ENCODE data around the gene BCAN.
"Not testable (repeated sequence)": the region's sequence is repeated elsewhere in the genome, so short reads cannot be mapped to it uniquely, and the experiment has no call there.

Gene BCAN

GRCh38 chr1:156629823-156630449 lies 12.0 kb upstream of the BCAN start:
- ChIA-PET CTCF (interaction anchor here (0.8 to 11.5 kb wide), 10 partner anchors 9 to 96 kb away, joined by 3 to 341 read pairs (median 5); partner anchors contain the start of genes BCAN and NES), POLR2A (no interaction called here)
- TF ChIP-seq, protein P1, sequence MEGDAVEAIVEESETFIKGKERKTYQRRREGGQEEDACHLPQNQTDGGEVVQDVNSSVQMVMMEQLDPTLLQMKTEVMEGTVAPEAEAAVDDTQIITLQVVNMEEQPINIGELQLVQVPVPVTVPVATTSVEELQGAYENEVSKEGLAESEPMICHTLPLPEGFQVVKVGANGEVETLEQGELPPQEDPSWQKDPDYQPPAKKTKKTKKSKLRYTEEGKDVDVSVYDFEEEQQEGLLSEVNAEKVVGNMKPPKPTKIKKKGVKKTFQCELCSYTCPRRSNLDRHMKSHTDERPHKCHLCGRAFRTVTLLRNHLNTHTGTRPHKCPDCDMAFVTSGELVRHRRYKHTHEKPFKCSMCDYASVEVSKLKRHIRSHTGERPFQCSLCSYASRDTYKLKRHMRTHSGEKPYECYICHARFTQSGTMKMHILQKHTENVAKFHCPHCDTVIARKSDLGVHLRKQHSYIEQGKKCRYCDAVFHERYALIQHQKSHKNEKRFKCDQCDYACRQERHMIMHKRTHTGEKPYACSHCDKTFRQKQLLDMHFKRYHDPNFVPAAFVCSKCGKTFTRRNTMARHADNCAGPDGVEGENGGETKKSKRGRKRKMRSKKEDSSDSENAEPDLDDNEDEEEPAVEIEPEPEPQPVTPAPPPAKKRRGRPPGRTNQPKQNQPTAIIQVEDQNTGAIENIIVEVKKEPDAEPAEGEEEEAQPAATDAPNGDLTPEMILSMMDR (IDR thresholded peaks at IDR 0.05; ENCODE audit: insufficient read depth, low read length, missing control alignments) = no peak
- no peak for DNase-seq (ENCODE audit: low read depth, low spot score)
- H3K4me3 ChIP-seq (ENCODE audit: low read depth, low read length) = no peak overlapping the region

DNA sequence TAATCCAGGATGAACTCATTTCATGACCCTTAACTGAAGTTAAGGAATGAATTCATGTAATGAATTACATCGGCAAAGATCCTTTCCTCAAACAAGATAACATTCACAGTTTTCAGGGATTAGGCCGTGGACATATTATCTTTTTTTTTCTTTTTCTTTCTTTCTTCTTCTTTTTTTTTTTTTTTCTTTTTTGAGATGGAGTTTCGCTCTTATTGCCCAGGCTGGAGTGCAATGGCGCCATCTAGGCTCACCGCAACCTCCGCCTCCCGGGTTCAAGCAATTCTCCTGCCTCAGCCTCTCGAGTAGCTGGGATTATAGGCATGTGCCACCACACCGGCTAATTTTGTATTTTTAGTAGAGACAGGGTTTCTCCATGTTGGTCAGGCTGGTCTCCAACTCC lies 10.8 kb upstream of the BCAN start:
- CTCF ChIA-PET = interaction anchor here (0.7 to 11.5 kb wide), 10 partner anchors 10 to 175 kb away, joined by 3 to 341 read pairs (median 6); partner anchors contain the start of genes BCAN, HAPLN2 and NES
- POLR2A ChIA-PET; H3K4me3 ChIP-seq (ENCODE audit: low read depth, low read length); DNase-seq (ENCODE audit: low read depth, low spot score): not testable (repeated sequence)

- DNase-seq (ENCODE audit: low read depth, low spot score) = no peak
- H3K4me3 ChIP-seq (ENCODE audit: low read depth, low read length) = no peak overlapping the region
- CTCF ChIA-PET = interaction anchor here (0.8 to 11.5 kb wide), 9 partner anchors 8 to 246 kb away, joined by 4 to 341 read pairs (median 6); partner anchors contain the start of genes HAPLN2 and NES
- POLR2A ChIA-PET = no interaction called here
- TF ChIP-seq, protein P1 (IDR thresholded peaks at IDR 0.05; ENCODE audit: insufficient read depth, low read length, missing control alignments) = no peak
Measured at GRCh38 chr1:156632355-156632754, 9.6 kb upstream of the BCAN start.

DNA sequence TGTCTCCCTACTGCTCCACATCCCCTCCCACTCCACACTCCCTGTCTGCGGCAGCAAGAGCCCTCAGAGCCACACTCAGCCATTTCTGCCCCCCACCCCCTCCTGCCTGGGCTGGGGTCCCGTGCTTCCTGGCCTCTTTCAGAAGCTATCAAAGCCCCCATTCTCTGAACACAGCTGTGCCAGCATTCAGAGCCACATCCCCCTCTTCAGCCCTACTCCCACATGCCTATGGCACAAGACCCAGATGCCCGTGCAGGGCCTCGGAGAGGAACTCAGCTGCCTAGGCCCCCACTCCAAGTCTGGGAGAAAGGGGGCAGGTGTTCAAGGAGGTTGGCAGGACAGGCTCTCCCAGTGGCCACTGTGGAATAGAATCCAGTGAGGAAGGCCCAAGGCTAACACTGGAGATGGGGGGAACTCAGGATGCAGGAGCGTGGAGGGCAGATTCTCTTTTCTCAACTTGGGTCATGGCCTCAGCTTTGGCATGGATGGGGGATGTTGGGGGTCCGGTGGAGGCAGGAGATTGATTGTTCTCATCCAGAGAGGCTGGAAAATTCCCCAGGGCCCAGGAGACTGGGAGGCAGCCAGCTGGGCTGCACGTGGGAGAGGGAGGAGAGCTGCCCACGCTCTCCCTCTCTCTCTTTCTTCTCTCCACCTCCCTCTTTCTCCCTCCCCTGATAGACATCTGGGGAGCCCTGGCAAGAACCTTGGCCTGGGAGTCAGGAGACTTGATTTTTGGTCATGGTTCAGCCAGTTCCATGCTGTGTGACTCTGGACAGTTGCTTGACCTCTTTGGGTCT lies 3.5 kb upstream of the BCAN start:
- TF ChIP-seq, protein P1 (IDR thresholded peaks at IDR 0.05; ENCODE audit: insufficient read depth, low read length, missing control alignments) = no peak
- ChIA-PET CTCF (interaction anchor here (0.7 to 11.0 kb wide), 7 partner anchors 12 to 88 kb away, joined by 3 to 142 read pairs (median 3); no protein-coding TSS in a partner anchor), POLR2A (no interaction called here)
- H3K4me3 ChIP-seq (ENCODE audit: low read depth, low read length) = no peak overlapping the region
- no peak for DNase-seq (ENCODE audit: low read depth, low spot score)

DNA sequence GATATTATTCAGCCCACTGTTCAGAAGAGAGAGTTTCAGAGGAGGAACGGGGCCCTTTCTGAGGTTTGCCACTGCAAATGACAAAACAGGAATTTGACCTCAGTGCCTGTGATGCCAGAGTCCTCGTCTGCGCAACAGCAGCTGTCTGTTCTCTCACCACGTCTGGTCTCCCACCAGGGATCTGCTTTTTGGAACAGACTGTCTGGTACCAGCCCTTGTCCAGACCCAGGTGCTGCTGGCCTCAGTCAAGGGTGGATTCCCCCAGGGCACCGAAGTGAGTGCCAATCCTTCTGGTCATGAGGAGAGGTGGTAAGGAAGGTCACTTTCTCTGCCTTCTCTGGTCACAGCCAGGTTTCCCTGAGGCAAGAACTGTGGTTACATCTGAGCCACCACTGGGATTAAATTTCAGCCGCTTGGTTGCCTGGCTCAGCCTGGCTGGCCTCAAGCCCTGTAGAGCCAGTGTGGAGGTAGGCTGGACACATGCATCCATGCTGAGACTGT lies 2.3 kb upstream of the BCAN start:
- H3K4me3 ChIP-seq (ENCODE audit: low read depth, low read length) = no peak overlapping the region
- TF ChIP-seq, protein P1 (IDR thresholded peaks at IDR 0.05; ENCODE audit: insufficient read depth, low read length, missing control alignments) = no peak
- ChIA-PET POLR2A (no interaction called here), CTCF (interaction anchor here (0.7 to 11.0 kb wide), 5 partner anchors 13 to 20 kb away, joined by 3 to 142 read pairs (median 3); no protein-coding TSS in a partner anchor)
- DNase-seq (ENCODE audit: low read depth, low spot score) = no peak

DNA sequence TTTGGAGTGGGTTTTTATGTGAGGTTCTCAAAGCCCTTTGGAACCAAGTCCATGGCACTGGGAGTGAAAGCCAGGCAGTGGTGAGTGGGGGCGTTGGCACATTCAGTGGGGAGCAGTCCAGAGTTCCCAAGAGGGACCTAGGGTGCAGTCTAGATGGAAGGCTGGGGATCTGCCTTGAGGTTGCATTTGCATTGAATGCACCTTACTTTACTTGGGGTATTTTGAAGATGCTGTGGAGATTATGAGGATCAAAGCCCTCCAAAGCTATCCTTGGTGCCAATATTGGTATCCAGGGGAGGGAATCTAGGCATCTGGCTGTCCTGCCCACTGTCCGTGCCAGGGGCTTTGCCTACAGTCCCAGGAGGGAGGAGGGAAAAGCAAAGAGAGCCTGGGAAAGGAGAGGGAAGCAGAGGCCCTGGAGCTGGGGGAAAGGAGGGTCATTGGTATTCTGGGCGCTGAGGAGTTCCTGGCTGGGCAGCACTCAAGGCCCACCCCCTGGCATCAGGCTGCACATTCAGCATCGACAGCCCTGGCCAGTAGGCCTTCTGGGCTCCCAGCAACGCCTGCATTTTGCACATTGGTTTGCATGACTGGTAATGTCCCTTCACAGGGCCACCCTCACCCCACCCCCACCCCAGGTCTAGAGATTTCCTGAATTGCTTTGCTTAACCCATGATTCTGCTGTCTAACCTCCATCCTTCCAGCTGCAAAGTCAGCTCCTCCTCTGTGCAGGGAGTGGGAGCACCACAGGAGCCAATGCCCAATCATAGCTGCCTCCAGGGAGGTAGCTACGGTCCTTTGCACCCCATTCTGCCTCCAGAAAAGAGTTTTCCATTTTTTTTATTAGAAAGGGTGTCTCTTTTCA lies 843 bp upstream of the BCAN start:
- TF ChIP-seq, protein P1 (IDR thresholded peaks at IDR 0.05; ENCODE audit: insufficient read depth, low read length, missing control alignments) = no peak
- CTCF ChIA-PET = interaction anchor here (0.9 to 12.8 kb wide), 3 partner anchors 14 to 33 kb away, joined by 3 to 185 read pairs (median 142); no protein-coding TSS in a partner anchor
- no peak overlapping the region for H3K4me3 ChIP-seq (ENCODE audit: low read depth, low read length)
- POLR2A ChIA-PET = no interaction called here
- DNase-seq (ENCODE audit: low read depth, low spot score) = no peak

Data from AG04449 (cell line).